ENCODE data around the gene NUDT22. TPM values are rescaled to one million over a fixed set of nuclear protein-coding genes. Genes with fewer than 3 reads are reported as not detected.

NUDT22 gene
- total and polyA plus RNA-seq, 7 experiments from 2014 or later = 40.7 to 94.0 (median 56.9) TPM

DNA sequence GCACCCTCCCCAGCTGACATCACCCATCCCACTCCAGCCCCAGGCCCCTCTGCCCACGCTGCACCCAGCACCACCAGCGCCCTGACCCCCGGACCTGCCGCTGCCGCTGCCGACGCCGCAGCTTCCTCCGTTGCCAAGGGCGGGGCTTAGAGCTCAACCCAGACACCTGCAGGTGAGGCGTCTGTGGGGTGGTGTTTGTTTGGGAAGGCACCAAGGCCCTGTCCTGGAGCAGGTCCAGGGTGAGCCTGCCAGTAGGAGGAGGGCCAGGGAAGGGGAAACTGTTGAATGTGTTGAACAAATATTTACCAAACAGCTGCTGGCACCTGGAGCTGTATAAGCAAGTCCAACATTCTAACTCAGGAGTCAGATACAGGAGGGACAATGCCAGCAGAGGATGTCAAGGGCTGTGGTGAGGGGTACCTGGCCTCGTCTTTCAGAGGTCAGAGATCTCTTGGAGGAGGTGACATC lies 11.4 kb downstream of the NUDT22 start:
- H3K27ac Mint-ChIP-seq = peak overlapping the region in 7 of 9 donors; percentile 41 to 99 (median 53)
- Histone ChIP-seq H3K36me3 (ENCODE audit: control insufficient read depth in 2 of 3, insufficient read depth in 3 of 3, low read length in 3 of 3) (peaks cover 0 to 23% (median 6%) of the 10 kb centered on the region in 3 experiments), H3K27me3 (ENCODE audit: control insufficient read depth in 2 of 2, insufficient read depth in 2 of 2, low read length in 2 of 2) (no peaks in the 10 kb centered on the region), H3K9me3 (ENCODE audit: control insufficient read depth in 2 of 3, low read length in 3 of 3) (no peaks in the 10 kb centered on the region), H3K4me3 (ENCODE audit: low read length) (no peak overlapping the region), H3K4me1 (ENCODE audit: control insufficient read depth in 2 of 2, insufficient read depth in 2 of 2, low read length in 2 of 2) (peaks cover 22 to 33% of the 10 kb centered on the region in 2 donors), H3K27ac (ENCODE audit: low read depth, low read length) (no peak overlapping the region)
- H3K9me3 Mint-ChIP-seq = no peaks in the 10 kb centered on the region
- no peaks in the 10 kb centered on the region for H3K27me3 Mint-ChIP-seq
- POLR2A ChIA-PET = interaction anchor here (0.6 to 6.3 kb wide), 3 partner anchors 14 to 31 kb away, joined by 3 to 58 read pairs (median 4); partner anchors contain the start of gene FERMT3
- peaks cover 19 to 45% (median 35%) of the 10 kb centered on the region in 7 donors for H3K4me1 Mint-ChIP-seq
- H3K36me3 Mint-ChIP-seq = peaks cover 0 to 8% (median 0%) of the 10 kb centered on the region in 5 donors
- H3K4me3 Mint-ChIP-seq = peak overlapping the region in 2 of 10 donors; percentile 12 to 45
- CTCF ChIA-PET = interaction anchor here (0.7 to 1.3 kb wide), 2 partner anchors 13 to 20 kb away, joined by 3 read pairs; no protein-coding TSS in a partner anchor
- DNase-seq = no peak
- no peak for ATAC-seq
- intact Hi-C loops (cut with micrococcal nuclease) = no loop called here

DNA sequence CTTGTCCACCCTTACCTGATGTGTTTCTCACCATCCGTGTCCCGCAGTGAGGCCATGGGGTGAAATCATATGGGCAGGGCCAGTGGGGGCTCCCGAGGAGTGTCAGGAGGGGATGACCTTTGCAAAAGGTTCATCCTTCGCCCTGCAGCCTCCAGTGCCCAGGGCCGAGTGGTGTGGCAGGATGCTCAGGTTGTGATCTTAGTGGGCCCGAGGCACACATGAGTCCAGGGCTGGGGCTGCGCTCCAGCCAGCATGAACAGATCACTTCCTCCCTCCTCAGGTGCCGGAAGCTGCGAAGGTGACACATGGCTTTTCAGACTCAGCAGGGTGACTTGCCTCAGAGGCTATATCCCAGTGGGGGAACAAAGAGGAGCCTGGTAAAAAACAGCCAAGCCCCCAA lies 12.0 kb downstream of the NUDT22 start:
- Histone ChIP-seq H3K9me3 (ENCODE audit: control insufficient read depth in 2 of 3, low read length in 3 of 3) (no peaks in the 10 kb centered on the region), H3K27ac (ENCODE audit: low read depth, low read length) (peak overlapping the region; percentile 42), H3K4me1 (ENCODE audit: control insufficient read depth in 2 of 2, insufficient read depth in 2 of 2, low read length in 2 of 2) (peaks cover 22 to 36% of the 10 kb centered on the region in 2 donors), H3K36me3 (ENCODE audit: control insufficient read depth in 2 of 3, insufficient read depth in 3 of 3, low read length in 3 of 3) (peaks cover 0 to 23% (median 6%) of the 10 kb centered on the region in 3 experiments), H3K4me3 (ENCODE audit: low read length) (no peak overlapping the region), H3K27me3 (ENCODE audit: control insufficient read depth in 2 of 2, insufficient read depth in 2 of 2, low read length in 2 of 2) (no peaks in the 10 kb centered on the region)
- ChIA-PET CTCF (no interaction called here), POLR2A (interaction anchor here (1.2 to 6.3 kb wide), 5 partner anchors 9 to 67 kb away, joined by 3 to 58 read pairs (median 5); partner anchors contain the start of genes ESRRA, FERMT3, NUDT22 and PPP1R14B)
- Mint-ChIP-seq H3K27ac (peak overlapping the region; percentile 41 to 100 (median 69)), H3K27me3 (no peaks in the 10 kb centered on the region), H3K4me1 (peaks cover 14 to 48% (median 34%) of the 10 kb centered on the region in 7 donors), H3K36me3 (peaks cover 0 to 8% (median 0%) of the 10 kb centered on the region in 5 donors), H3K9me3 (no peaks in the 10 kb centered on the region), H3K4me3 (peak overlapping the region in 2 of 10 donors; percentile 12 to 25)
- DNase-seq (no peak), ATAC-seq (no peak)
- intact Hi-C loops (cut with micrococcal nuclease) = no loop called here

DNA sequence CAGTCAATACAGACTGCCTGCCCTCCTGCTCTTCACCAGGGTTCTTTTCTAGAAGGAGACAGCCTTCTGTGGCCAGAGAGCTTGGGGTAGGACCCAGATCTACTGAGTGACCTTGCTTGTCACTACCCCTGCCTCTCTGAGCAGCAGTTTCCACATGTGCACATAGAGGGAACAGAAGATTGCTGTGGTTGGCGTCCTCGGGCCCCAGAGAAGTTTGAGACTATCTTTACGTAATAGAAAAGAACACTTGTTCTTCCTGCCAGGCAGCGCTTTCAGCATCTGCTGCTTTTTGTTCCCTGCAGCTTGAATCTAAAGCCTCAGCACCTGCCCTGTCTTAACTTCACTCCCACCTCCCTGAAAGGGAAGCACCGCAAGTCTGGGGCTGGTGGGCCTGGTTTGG lies 12.9 kb downstream of the NUDT22 start:
- Histone ChIP-seq H3K4me1 (ENCODE audit: control insufficient read depth in 2 of 2, insufficient read depth in 2 of 2, low read length in 2 of 2) (peaks cover 25 to 29% of the 10 kb centered on the region in 2 donors), H3K27ac (ENCODE audit: low read depth, low read length) (peak overlapping the region; percentile 42), H3K36me3 (ENCODE audit: control insufficient read depth in 2 of 3, insufficient read depth in 3 of 3, low read length in 3 of 3) (peaks cover 0 to 30% (median 6%) of the 10 kb centered on the region in 3 experiments), H3K27me3 (ENCODE audit: control insufficient read depth in 2 of 2, insufficient read depth in 2 of 2, low read length in 2 of 2) (no peaks in the 10 kb centered on the region), H3K4me3 (ENCODE audit: low read length) (no peak overlapping the region), H3K9me3 (ENCODE audit: control insufficient read depth in 2 of 3, low read length in 3 of 3) (no peaks in the 10 kb centered on the region)
- intact Hi-C loops (cut with micrococcal nuclease) = no loop called here
- H3K9me3 Mint-ChIP-seq = no peaks in the 10 kb centered on the region
- ChIA-PET POLR2A (interaction anchor here (0.9 to 6.3 kb wide), 7 partner anchors 8 to 1485 kb away, joined by 3 to 58 read pairs (median 4); partner anchors contain the start of genes DNAJC4, ESRRA, FERMT3 and NUDT22), CTCF (no interaction called here)
- H3K27ac Mint-ChIP-seq = peak overlapping the region; percentile 52 to 100 (median 80)
- ATAC-seq (no peak), DNase-seq (no peak)
- H3K27me3 Mint-ChIP-seq = no peaks in the 10 kb centered on the region
- peaks cover 14 to 51% (median 32%) of the 10 kb centered on the region in 7 donors for H3K4me1 Mint-ChIP-seq
- peak overlapping the region in 2 of 10 donors; percentile 38 to 49 for H3K4me3 Mint-ChIP-seq
- H3K36me3 Mint-ChIP-seq = peaks cover 0 to 8% (median 0%) of the 10 kb centered on the region in 5 donors

DNA sequence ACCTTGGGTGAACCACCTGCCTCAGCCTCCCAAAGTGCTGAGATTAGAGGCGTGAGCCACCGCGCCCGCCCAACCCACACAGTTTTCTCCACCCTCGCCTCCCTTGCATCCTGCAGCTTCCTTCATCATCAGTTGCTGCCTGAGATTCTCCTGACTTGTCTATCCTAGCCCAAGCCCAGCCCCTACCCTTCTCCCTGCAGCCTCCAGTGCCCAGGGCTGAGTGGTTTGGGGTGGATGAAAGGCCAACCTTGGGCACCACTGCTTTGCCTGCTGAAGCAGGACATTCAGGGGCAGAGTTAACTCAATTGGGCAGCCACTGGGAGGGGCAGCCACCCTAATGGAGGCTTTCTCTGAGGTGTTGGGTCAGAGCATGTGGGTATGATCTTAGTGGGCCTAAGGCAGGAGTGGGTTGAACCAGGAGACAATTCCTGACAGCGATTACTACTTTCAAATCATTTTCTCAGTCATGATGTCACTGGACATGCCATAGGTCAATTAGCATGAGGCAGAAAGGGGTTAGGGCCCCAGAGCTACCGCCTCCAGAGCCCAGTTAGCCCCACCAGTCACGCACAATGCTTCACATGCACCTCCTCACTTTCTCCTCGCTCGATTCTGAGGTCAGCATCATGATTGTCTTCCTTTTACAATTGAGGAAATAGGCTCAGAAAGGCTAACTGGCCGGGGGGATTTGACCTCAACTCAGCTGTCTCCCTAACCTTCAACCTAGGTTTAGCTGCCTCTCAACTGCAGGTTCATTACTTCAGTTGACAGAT lies 13.8 kb downstream of the NUDT22 start:
- no peaks in the 10 kb centered on the region for H3K9me3 Mint-ChIP-seq
- H3K36me3 Mint-ChIP-seq = peaks cover 0 to 8% (median 0%) of the 10 kb centered on the region in 5 donors
- H3K4me3 Mint-ChIP-seq = peak overlapping the region; percentile 80 to 95 (median 89)
- H3K4me3 ChIP-seq (ENCODE audit: low read length) = peak overlapping the region; percentile 73
- no peak for DNase-seq
- intact Hi-C loops (cut with micrococcal nuclease) = loop anchor here (2.0 to 5.0 kb wide), 6 partner anchors 31 to 507 kb away; partner anchors contain the start of genes BAD (in 1 of the 2), FERMT3 (in 1 of the 2), GPR137 (in 1 of the 2) and MACROD1 (in 1 of the 2)
- H3K4me1 Mint-ChIP-seq = peaks cover 14 to 51% (median 32%) of the 10 kb centered on the region in 7 donors
- H3K27me3 Mint-ChIP-seq = no peaks in the 10 kb centered on the region
- H3K4me1 ChIP-seq (ENCODE audit: control insufficient read depth in 2 of 2, insufficient read depth in 2 of 2, low read length in 2 of 2) = peaks cover 27 to 28% of the 10 kb centered on the region in 2 donors
- peak overlapping the region; percentile 97 to 100 (median 99) for H3K27ac Mint-ChIP-seq
- ChIA-PET CTCF (interaction anchor here (1.6 kb wide), 1 partner anchor 33 kb away, joined by 5 read pairs; the partner anchor contains the start of gene FERMT3), POLR2A (interaction anchor here (0.6 to 6.3 kb wide), 11 partner anchors 9 to 1486 kb away, joined by 3 to 58 read pairs (median 4); partner anchors contain the start of genes BAD, DNAJC4, ESRRA and FERMT3)
- no peak for ATAC-seq
- H3K9me3 ChIP-seq (ENCODE audit: control insufficient read depth in 2 of 3, low read length in 3 of 3) = no peaks in the 10 kb centered on the region
- peaks cover 0 to 30% (median 6%) of the 10 kb centered on the region in 3 experiments for H3K36me3 ChIP-seq (ENCODE audit: control insufficient read depth in 2 of 3, insufficient read depth in 3 of 3, low read length in 3 of 3)
- H3K27ac ChIP-seq (ENCODE audit: low read depth, low read length) = peak overlapping the region; percentile 99
- H3K27me3 ChIP-seq (ENCODE audit: control insufficient read depth in 2 of 2, insufficient read depth in 2 of 2, low read length in 2 of 2) = no peaks in the 10 kb centered on the region

DNA sequence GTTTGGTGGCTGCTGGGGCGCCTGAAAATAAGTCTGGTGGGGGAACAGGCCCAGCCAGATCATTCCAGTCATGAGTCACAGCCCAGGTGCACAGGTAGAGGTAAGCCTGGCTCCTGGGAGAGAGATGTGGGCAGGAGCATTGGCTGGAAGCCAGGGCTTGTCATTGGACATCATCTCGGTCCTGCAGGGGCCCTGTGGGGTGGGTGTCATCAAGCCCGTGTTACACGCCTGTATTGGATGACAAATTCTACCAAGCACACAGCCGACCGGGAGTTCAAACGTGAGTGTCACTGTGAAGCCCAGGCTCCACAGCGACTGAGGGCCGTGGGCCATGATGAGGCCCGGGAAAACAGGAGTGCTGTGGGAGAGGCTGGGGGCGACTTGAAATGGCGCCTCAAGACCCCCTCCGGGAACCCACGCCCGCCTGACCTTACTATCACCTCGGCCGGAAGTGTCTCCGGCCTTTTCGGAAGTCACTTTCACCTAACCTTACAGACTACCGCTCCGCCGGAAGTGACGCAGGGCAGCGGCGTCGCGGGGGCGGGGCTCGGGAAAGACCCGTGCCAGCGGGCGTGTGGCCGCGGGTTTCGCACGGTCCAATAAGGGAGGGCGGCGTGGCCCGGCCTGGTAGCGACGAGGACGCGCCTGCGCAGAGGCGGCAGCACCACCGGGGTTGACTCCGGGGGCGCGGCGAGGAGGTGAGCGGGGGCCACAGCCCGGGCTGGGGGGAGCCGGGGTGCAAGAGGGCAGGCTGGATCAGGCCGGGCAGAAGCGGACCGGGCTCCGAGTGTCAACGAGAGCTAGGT lies 14.6 kb downstream of the NUDT22 start, which contains the start of gene FKBP2:
FKBP2 (plus strand) TSS at position 661 of the 806 bp plus-strand sequence. CDS start 1,293 bp downstream, outside the sequence.
- intact Hi-C loops (cut with micrococcal nuclease) = loop anchor here (1.0 to 5.0 kb wide), 17 partner anchors 10 to 507 kb away; partner anchors contain the start of genes DNAJC4 (in 2 of the 2), ESRRA (in 2 of the 2), FERMT3 (in 2 of the 2) and GPR137 (in 2 of the 2)
- peak within 1 kb of the TSS; percentile 73 for H3K4me3 ChIP-seq (ENCODE audit: low read length)
- peaks cover 0 to 6% (median 0%) of the 10 kb centered on the region in 5 donors for H3K36me3 Mint-ChIP-seq
- H3K27me3 ChIP-seq (ENCODE audit: control insufficient read depth in 2 of 2, insufficient read depth in 2 of 2, low read length in 2 of 2) = no peaks in the 10 kb centered on the region
- ChIA-PET CTCF (interaction anchor here (1.0 to 1.8 kb wide), 6 partner anchors 8 to 64 kb away, joined by 3 to 11 read pairs (median 6); partner anchors contain the start of genes FERMT3, NUDT22, PLCB3 and TRPT1), POLR2A (interaction anchor here (0.6 to 12.3 kb wide), 22 partner anchors 9 to 624 kb away, joined by 3 to 154 read pairs (median 4); partner anchors contain the start of genes DNAJC4, ESRRA, FERMT3 and NUDT22)
- H3K4me1 Mint-ChIP-seq = peaks cover 9 to 46% (median 31%) of the 10 kb centered on the region in 7 donors
- peaks cover 0 to 30% (median 6%) of the 10 kb centered on the region in 3 experiments for H3K36me3 ChIP-seq (ENCODE audit: control insufficient read depth in 2 of 3, insufficient read depth in 3 of 3, low read length in 3 of 3)
- DNase-seq (peak; percentile 97 to 99 (median 98)), ATAC-seq (peak; percentile 78)
- H3K9me3 Mint-ChIP-seq = no peaks in the 10 kb centered on the region
- peaks cover 24 to 28% of the 10 kb centered on the region in 2 donors for H3K4me1 ChIP-seq (ENCODE audit: control insufficient read depth in 2 of 2, insufficient read depth in 2 of 2, low read length in 2 of 2)
- H3K27ac Mint-ChIP-seq = peak within 1 kb of the TSS; percentile 97 to 100 (median 99)
- H3K27ac ChIP-seq (ENCODE audit: low read depth, low read length) = peak within 1 kb of the TSS; percentile 99
- no peaks in the 10 kb centered on the region for H3K27me3 Mint-ChIP-seq
- H3K4me3 Mint-ChIP-seq = peak within 1 kb of the TSS; percentile 80 to 95 (median 89)
- no peaks in the 10 kb centered on the region for H3K9me3 ChIP-seq (ENCODE audit: control insufficient read depth in 2 of 3, low read length in 3 of 3)
